SIG-M5 treated with dmso at 0.1 percent for 504 hours (cell line): ENCODE measurements around the gene LBR.

ENCODE experiments used
- DNase-seq: peaks from one replicate; lab custom pipeline; 2025; ENCODE audit not compliant: unreplicated experiment; lab: John Stamatoyannopoulos, UW

The LBR gene

DNA sequence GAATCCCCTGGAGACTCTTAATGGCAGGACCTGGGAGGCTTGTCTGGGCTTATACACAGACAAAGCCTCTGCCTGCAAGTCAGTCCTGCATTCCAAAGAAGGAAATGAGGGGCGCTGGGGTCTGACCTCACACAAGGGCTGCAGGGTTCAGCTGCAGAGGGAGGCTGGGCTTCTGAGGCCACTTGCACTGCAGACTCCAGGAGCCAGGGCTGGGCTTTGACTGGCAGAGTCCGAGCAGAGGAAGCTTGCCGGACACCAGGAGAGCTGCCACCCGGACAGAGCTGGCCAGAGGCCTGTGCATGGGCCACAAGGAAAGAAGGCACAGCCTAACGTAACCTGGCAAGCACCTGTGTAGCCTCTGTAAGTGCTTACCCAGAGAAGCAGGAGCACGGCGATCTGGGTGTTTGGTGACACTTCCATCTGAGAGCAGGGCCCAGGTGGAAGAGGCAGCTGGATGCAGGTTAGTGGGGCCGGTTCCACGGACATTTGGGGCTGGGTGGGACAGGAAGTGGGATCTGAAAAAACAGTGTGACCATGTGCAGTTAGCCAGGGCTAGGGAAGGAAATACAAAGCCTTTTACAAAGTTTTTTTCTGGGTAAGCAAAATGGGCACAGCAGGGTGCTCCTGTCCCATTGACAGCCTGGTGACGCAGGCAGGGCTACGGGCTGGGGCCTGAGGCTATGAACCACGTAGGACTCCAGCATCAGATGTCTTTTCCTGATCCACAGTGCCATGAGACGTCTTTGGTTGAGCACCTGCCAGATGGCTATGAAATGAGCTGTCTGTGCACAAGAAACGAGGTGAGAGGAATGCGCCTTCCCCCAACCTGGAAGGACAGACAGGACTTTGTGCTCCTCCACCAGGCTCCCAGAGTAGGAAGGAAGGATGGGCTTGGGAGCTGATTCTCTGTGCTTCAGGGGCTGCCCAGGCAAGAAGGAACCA lies 37.3 kb upstream of the LBR start:
- DNase-seq, result no peak

DNA sequence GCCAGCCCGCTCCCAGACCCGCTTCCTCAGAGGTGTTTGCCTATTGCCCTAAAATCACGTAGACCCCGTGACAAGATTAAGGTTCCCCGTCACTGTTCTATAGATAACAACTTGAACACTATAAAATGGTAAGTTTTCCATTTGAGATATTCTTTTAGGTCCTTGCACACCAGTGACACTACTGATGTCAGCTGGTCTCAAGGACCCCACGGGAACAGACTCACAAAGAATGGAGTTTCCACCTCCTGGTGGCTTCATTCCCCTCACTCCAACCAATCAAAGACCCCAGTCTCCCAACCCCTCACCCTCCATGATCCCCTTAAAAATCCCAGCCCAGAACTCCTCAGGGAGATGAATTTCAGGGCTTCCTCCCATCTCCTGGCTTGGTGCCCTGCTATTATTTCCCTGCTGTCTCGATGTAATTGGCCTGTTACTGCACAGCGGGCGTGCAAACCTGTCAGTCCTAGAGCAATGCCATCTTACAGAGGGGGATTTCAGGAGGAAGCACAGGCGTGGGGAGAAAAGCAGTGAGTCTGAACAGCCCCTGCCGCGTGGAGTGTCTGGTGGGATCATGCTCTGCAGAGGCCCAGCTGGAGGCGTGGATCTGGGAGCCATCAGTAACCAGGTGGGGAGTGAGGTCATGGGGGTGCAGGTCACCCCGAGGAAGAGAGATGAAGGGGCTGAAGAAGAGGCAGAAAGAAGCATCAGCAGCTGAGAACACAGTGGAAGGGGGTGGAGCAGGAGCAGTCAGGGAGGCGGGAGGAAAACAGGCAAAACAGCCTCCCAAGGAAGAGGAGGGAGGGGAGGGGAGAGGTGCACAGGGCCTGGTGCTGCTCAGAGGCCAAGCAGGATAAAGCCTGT lies 35.1 kb upstream of the LBR start:
- no peak for DNase-seq

DNA sequence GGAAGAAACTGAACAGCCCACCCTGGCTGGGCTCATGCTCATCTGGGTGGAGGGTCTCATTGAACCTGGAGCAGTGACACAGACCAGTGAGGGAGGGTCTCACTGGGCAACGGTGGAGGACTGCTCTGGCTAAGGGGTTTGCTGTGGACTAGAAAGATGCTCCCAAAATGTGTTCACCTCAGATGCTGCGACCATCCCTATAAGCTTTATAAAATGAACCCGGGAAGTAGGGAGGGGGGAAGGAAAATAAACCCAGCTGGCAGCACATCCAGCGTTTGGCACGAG lies 34.5 kb upstream of the LBR start:
- no peak for DNase-seq

DNA sequence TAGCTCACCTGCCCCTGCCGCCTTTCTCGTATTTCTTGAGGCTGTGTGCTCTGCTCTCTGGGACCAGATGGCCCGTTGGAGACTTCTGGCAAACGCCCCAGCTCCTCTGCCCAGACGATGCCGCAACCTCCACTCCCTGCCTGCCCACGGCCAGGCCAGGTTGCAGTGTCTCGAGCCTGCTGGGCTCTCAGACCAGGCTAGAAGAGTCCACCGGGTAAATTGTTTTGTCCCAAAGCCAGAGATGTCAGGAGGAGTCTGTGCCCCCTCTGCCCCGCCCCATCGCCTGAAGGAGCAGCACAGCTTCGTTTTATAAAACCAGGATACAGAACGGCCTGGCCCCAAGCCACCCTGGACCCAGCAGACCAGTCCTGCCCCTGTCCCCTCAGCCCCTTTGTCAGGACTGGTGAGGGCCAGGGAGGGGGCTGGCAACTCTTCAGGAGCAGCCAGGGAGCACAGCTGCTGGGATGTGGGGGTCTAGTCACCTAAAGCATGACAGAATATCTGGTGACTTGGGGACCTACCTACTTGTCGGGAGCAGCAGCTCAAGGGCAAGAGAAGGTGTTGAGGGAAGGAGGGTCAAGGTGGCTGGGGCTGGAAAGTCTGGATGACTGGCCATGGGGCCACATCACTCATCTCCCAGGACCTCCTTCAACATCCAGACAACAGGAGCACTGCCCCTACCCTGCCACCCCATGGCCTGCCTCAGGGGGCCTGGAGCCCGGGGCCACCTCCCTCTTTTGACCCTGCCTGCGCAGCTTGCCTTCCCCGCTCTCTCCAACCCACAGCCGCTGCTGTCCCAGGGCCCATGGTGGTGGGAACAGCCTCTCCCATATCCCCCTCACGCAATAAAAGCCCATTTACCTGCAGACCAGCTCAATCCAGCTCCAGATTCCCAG lies 33.9 kb upstream of the LBR start:
- DNase-seq, result no peak

DNA sequence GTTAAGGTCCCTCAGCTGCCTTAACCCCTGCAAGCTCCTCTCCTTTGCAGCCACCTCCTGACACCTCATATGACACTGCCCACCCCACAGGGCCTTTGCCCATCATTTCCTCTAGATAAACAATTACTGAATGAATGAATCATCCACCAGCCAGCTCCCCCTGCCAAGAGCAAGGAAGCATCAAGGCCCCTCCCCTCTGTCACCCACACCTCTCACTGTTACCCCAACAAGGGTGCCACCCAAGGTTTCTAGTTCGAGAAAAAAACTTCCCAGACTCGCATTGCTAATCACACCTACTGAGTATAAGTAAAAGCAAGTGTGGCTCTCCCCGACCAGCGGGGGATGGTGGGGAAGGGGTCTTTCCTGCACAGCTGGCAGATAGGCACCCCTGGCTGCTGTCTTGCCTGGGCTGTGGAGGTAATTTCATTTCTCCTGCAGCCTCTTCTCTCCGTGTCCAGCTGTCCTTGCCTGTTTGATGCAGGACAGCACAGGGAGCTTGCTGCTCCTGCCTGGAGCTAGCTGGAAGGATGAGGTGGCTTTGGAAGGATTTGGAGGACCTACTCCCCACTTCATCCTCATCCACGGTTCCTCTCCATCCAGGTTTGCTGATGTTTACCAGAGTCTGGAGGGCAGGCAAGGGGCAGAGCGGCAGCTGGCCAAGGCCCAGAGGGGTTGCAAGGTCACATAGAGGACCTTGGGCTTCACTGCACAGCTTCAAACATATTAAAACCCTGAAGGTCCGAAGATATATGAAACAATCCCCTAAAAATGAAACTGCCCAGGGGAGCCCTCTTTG lies 33.1 kb upstream of the LBR start:
- no peak for DNase-seq

DNA sequence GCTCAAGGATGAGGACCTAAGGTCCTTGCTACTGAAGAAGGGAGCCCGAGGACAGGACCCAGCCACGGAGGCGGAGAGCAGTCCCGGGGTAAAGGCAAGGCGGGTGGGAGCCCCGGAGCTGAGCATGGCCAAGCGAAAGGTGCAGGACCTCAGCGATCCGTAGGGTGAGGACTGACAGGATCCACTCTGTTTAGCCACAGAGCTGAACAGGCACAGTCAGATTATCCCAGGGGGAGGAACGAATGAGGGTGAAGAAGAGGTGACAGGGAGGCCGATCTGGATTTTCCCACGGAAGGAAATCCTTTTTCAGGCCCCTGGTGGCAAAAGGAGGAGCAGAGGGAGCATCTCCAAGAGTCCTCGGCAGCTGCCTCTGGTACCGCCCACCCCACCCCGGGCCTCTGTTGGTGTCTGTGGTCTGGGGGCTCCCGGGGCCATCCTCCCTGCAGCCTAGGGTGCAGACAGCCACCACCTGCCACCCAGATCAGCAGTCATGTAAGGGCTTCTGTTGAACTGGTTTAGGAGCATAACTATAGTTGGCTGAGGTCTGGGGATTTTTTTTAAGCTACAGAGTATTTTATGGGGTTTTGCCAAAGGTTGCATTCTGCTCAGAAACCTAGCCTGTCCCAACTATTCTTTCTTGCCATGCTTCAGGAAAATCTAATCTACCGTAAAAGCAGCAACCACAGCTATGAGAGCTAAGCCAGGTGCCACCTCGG lies 32.3 kb upstream of the LBR start:
- no peak for DNase-seq

DNA sequence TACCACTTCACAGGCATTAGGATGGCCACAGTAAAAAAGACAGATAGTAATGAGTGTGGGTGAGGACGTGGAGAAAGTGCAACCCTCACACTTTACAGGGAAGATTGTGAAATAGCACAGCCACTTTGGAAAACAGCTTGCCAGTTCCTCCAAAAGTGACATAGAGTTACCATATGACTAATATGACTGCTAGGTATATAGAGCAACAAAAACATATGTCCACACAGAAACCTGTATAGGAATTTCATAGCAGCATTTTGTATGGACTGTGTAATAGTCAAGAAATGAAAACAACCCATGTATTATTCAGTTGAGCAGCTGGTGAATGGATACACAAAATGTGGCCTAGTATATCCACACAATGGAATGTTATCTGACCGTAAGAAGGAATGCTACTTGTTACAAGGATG lies 30.4 kb upstream of the LBR start:
- DNase-seq, result peak; percentile 90

DNA sequence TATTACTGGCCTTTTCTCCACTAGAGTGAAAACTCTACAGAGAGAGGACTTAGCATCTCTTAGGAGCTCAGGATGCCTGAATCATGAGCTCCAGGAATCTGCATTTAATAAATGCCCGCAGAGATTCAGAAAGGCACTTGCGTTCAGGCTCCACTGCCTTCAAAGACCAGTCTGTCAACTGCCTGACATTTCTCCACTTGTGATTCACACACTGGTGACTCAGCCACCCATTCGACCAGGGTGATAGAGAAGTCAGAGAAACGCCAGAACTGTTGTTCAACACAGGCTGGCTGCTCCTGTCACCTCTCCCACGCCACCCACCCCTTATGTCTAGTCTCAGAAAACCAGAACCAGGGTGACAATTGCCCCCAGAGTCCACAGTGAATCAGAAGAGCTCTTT lies 26.9 kb upstream of the LBR start:
- DNase-seq, result peak; percentile 81

DNA sequence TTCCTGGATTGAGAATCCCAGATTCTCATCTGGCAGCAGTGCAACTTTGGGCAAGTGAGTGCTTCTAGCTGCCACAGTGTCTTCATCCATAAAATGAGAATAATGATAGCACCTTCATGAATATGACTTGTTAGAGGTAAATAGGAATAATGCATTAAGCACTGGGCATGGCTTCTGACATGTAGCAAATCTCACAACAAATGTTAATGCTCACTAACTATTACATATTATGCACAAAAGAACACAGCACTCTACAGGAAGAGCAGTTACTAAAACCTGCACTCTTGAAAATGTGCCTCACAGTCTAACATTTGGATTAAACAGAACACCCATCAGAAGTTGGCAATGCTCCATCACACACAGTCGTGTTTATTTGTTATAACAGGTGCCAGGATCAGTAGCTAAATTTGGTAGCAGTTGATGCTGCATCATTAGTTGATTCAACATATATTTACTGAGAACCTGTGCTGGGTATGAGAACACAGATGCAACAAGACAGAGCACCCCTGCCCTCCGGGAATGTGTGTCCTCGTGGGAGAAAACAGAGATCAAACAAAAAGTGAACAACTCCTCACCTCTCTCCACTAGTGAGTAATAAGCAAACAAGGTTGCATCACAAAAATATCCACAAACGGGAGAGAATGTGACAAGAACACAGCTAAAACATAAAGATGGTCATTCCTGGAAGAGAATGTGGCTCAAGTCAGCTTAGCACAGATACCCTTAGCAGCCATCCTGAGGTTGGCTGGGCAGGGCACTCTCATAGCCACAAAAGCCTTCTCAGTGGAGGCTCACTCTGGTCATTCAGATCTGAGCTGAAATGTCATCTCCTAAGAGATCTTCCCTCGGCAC lies 26.2 kb upstream of the LBR start:
- no peak for DNase-seq

DNA sequence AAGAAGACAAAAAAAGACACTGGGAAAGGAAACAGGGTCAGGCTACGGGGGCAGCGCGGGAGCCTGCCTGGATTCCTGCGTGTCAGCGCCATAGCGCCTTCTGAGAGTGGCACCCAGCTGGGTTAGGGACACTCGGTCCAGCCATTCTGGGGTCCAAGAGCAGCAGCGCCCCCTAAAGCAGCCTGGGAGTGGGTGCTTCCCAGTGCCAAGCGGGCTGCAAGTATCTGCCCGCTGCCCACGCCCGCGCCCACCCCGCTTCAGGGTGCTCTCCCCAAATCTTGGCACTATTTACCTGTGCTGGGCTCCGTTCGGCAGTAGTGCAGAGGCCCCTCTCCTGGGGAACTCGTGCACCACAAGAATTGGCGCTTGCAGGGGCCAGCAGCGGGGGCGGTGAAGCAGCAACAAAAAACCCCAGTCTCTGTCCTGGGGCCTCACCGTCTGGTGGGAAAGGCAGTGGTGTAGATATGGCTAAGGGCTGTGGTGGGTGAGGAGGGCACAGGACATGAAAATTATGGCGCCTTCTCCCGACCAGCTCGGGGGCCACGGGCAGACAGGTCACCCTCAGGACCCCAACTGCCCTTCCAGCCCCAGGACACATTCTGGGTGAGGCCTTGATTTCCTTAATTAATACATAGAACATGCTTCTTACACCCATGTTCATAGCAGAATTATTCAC lies 24.1 kb upstream of the LBR start:
- DNase-seq, result no peak

DNA sequence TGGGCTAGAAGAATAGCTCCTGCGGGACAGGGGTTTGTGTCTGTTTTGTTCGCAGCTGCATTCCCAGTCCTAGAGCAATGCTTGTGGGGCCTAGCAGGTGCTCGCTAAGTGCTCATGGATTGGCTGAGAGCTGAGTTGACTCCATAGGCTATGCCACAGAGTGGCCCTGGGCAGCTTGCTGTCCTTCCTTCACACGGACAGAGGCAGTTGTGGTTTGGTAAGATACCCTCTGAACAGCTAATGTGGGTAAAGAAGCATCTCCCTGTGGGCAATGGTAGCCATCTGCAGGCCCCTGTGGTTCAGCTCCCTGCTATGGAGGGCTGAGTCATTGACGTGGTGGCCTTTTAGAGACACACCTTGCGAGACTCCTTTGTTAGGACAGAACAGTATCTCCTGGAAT lies 23.5 kb upstream of the LBR start:
- DNase-seq, result no peak

DNA sequence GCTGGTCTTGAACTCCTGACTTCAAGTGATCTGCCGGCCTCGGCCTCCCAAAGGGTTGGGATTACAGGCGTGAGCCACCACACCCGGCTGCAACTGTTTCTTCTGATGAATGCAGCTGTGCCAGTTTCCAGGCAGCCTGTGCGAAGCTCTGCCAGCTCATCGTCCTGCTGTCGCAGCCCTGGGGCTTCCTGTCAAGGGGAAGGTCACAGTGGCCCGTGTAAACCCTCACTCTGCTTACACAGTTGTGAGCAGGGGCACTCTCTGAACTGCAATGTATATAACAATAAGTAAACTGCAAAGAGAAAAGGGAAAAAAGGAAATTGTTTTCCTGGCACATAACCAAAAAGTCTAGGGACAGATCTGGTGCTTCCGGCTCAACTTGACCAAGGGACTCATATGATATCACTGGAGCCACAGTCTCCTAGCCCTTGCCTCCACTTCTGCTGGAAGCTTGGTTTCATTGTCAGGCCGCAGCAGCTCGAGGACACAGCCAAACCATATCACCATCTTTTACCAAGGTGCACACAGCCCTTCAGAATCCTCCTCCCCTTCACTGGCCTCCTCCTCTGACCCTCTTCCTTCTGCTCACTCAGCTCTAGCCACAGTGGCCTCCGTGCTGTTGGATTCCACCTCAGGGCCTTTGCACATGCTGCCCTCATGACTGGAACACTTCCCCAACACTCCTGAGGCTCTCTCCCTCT lies 22.8 kb upstream of the LBR start:
- DNase-seq, result no peak

DNA sequence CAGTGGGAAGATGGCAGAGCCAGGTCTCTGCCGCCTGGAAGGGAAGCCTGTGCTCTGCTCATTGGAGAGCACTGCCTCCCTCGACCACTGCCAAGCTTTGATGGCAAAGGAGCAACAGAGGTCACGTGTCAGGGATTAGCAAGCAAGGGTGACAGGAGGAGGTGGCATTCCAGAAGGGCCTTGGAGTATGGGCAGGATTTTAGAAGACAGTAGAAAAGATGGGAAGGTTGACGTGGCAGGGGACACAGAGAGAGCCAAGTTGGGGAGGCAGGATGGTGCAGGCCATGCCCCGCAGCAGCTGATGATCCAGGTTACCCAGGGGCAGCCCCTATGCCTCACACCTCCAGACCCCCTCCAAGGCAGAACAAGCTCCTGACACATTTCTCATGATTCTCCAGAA lies 21.9 kb upstream of the LBR start:
- DNase-seq, result no peak

DNA sequence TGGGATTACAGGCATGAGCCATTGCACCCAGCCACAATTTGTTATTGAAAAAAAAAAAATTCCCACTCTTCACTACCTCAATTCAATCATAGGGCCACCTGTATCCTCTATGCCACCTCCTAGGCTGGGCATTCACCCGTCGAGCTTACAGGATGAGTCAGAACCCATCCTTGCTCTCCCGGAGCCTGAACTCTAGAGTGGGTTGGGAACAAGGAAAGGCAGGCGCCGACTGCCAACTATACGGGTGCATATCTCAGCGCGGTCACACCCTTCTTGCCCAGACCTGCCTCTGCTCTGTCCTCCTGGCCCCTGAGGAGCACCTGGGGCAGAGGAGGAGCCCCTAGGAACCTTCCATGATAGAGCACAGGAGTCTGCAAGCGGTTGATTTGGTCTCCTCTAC lies 21.4 kb upstream of the LBR start:
- no peak for DNase-seq

DNA sequence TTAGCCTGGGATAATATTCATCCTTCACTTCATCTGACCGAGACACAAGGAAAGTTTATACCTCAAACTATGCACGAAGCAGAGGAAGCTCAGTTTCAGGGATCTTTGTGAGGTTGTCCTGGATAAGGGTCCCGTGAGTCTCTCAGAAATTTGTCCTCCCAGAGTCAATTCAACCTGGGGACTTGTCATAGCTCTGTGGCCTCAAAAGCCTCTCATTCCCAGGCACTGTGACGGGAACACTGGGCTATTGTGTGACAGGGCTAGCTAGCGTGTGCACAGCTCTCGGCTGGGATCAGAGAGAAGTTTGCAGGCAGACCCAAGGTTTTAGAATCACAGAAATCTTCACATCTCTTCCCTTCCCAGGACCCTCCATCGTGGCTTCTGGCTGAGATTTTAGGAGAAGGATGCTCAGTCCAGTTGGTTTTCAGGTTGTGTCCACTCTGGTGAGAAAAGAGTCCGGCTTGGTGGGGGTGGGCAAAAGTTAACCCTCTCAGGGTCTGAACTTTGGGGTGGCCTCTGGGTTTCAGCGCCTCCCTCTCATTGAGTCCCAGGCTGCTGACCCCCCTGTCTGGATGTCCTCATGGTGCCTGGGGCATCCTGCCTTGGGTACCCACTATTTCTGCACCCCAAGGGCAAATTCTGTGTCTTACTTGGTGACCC lies 20.4 kb upstream of the LBR start:
- DNase-seq, result no peak

DNA sequence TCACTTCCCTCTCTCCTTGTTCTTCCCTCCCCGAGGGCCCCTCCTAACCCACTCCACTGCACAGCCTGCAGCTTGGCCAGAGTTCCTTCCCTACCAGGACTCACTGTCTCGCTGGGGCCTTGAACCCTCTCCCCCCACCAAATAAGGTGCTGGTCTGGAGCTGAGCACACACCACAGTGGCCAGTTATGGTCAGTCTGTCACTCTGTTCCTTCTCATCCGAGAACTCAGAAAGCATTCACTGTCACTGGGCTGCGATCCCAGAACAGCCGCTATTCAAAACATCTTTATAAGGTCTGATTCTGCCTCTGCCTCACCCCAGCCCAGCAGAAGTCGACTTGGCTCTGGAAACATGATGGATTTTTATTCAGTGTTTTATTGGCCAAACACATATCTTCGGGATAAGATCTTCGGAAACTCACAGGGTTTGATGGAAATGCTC lies 19.8 kb upstream of the LBR start:
- no peak for DNase-seq

DNA sequence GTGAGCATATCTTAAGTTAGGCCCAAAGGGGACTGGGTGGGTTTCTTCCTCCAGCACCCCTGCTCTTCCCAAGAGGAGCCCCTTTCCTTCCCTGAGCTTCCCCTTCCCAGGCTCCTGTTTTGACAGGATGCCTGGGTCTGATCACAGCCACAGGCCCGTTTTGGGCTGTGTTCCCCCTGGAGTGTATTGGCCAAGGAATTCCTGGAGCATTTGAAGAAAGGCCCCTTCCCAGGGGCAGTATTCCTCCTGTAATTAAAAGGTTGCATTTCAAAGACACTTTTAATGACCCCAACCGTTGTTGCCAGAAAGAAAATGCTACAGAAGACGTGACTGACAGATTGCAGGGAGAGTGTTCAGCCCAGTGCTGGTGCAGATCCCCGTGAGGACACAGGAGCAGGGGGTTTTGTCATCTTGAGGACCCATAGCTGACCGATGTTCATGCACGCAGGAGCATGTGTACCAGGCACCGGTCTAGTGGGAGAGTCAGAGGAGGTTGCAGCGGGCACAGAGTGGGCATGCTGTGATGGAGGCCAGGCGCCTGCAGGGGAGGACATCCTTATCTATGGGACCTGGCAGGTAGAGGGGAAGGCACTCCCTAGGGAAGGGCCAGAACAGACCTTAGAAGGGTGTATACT lies 19.3 kb upstream of the LBR start:
- no peak for DNase-seq
